PC-3 (cell line): ENCODE measurements around the gene EXOC4.
"Not testable (repeated sequence)": the region's sequence is repeated elsewhere in the genome, so short reads cannot be mapped to it uniquely, and the experiment has no call there.

Experiments
- CTCF ChIP-seq: fragments of 300-600 bp; sonication (generic); conservative IDR thresholded peaks from 2 replicates; pipeline ENCODE4 v1.5.1; 2017; ENCODE audit warnings: antibody characterized with exemption, low read depth, mild to moderate bottlenecking, low read length
- EZH2 ChIP-seq: fragments of 300-600 bp; sonication (generic); IDR thresholded peaks from one replicate; pipeline ENCODE4 v1.6.1; 2017; ENCODE audit warnings: antibody characterized with exemption, mild to moderate bottlenecking, low read length; ENCODE audit not compliant: unreplicated experiment

- TF ChIP-seq CTCF, EZH2: not testable (repeated sequence)
These were observed 526.7 kb downstream of the EXOC4 start for GRCh38 chr7:133779538-133779937.
